ENCODE results near the gene SOCS2. TPM values are rescaled to one million over a fixed set of nuclear protein-coding genes. Genes with fewer than 3 reads are reported as not detected.

SOCS2 gene
- total and polyA plus RNA-seq, 2 donors (not counting 3 experiments of a cell fraction or from before 2014, with no cell fraction given): 2.4 to 5.6 TPM

DNA sequence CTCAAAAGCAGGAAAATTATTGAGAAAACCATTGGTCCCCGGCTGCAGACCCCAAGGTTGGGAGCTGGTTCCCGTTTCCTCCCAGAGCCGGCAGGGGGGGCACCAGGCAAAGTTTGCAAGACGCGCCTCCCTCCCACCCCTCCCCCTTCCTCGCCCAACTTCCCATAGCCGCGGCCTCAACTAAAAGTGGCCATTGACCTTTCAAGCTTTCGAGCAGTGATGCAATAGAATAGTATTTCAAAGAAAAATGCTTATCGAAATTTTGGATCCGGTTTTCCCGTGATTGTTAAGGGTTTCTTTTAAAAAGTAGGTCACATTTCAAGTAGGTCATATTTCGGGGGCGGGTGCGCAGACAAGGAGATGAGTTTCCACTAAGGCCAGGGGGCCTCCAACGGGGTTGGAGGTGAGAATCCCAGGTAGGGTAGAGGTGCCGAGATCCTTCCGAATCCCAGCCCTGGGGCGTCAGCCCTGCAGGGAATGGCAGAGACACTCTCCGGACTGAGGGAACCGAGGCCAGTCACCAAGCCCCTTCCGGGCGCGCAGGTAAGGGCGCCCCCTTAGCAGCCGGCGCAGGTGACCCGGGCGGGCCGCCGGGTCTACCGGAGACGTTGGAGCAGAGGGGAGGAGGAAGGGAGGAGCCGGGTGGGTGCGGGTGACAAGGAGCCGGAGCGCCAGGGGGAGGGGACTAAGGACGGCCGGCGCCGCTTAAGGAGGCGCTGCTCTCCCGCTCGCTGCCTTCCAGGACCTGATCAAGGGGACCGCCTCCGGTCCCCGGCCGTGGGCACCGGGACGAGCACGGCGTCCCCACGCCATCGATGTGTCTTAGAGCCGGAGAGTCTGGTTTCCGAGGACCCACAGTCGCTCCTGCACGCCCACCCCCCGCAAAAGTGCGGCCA is 2.6 kb upstream of the SOCS2 start:
- Histone ChIP-seq H3K4me1 (ENCODE audit: control insufficient read depth, extremely low read depth, insufficient read depth, low read length) (peaks cover 24% of the 10 kb centered on the region), H3K4me2 (ENCODE audit: insufficient read depth, low read length) (peak overlapping the region; percentile 84), H3K4me3 (replicated peaks in 1 of 3; ENCODE audit: insufficient read depth in 1 of 3, low read depth in 1 of 3, low read length in 3 of 3) (peak overlapping the region; percentile 35 to 71 (median 68)), H2AFZ (ENCODE audit: low read depth, low read length) (peak overlapping the region; percentile 91), H3K9ac (replicated peaks; ENCODE audit: extremely low read depth, insufficient read depth, low read length) (peak overlapping the region; percentile 50), H3K79me2 (ENCODE audit: control insufficient read depth, insufficient read depth, low read length) (no peaks in the 10 kb centered on the region), H3K9me3 (replicated peaks; ENCODE audit: control insufficient read depth, insufficient read depth, low read length) (no peaks in the 10 kb centered on the region), H3K36me3 (ENCODE audit: control insufficient read depth in 2 of 2, extremely low read depth in 1 of 2, insufficient read depth in 2 of 2, low read length in 2 of 2) (no peaks in the 10 kb centered on the region), H4K20me1 (replicated peaks; ENCODE audit: control insufficient read depth, extremely low read depth, insufficient read depth, low read length) (no peaks in the 10 kb centered on the region), H3K27me3 (ENCODE audit: control insufficient read depth in 2 of 2, insufficient read depth in 2 of 2, low read length in 2 of 2) (peaks cover 30 to 37% of the 10 kb centered on the region in 2 experiments), H3K27ac (ENCODE audit: insufficient read depth, low read depth, low read length) (no peak overlapping the region), H3K9me1 (replicated peaks; ENCODE audit: control insufficient read depth, extremely low read depth, insufficient read depth, low read length) (no peaks in the 10 kb centered on the region)
- DNase-seq (ENCODE audit: low read depth, low spot score) (peak; percentile 74), FAIRE-seq (peak; percentile 57)
- POLR2A ChIA-PET: no interaction called here
- dilution Hi-C loops (cut with MboI; ENCODE audit: extremely low pct_ligation_motif_present, low sequenced_read_pairs): no loop called here
- intact Hi-C loops (cut with micrococcal nuclease): loop anchor here (1.0 to 5.0 kb wide), 9 partner anchors 67 to 532 kb away; partner anchors contain the start of gene CRADD
- TF ChIP-seq POLR2AphosphoS5 (IDR thresholded peaks at IDR 0.05; ENCODE audit: insufficient read depth, low read depth, low read length) (no peak), JUN (IDR thresholded peaks at IDR 0.05; ENCODE audit: borderline replicate concordance, insufficient read depth, insufficient read length, low read depth) (no peak), CTCF (IDR thresholded peaks at IDR 0.05; ENCODE audit: extremely low read depth in 1 of 2, insufficient read depth in 1 of 2, low read depth in 1 of 2, low read length in 2 of 2) (peak; percentile 54 to 91)
- CTCF ChIA-PET: interaction anchor here (0.7 to 11.2 kb wide), 40 partner anchors 11 to 583 kb away, joined by 3 to 366 read pairs (median 4); partner anchors contain the start of gene CRADD
- BruUV-seq (replicated peaks): no TSS peak

Measured in endothelial cell of umbilical vein (primary cell).